GM18520 (cell line): Measurements from ENCODE around the gene ITGB7.
"Not testable (repeated sequence)": the region's sequence is repeated elsewhere in the genome, so short reads cannot be mapped to it uniquely, and the experiment has no call there.

Experiments used
- ATAC-seq: cut with Tn5 transposase; IDR thresholded peaks from one replicate; pipeline ENCODE4 v1.9.1; 2021; ENCODE audit not compliant: unreplicated experiment

ITGB7 gene

DNA sequence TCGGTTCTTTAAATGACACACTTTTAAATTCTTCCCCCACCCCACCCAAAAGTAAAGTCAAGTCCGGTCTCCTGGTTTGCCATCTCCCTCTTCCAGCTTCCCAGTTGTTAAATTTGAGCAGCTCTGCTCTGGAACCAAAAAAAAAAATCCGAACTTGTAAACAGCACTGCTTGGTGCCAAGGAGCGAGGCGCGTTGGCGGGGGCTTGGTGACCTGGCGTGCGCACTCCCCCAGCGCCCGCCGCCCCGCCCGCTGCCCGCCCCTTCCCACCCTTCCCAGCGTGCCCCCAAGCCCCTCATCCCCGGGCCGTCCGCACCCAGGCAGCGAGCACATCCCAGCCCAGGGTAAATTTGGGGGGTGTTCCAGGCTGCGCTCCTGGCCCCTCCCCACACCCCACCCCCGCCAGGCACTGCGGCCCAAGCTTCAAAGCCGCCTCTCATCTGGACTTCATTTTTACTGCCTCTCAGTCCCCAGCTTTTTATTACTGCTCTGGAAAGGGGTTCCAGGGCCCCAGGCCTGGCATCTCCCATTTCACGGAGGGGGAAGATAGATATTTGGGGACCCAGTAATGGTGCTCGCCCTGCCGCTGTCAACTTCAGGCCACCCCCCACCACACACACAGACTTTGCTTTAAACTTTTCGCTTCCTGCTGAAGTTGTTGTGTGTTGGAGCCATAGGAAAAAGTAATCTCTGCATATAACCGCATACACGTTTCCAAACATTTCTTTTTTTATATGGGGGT lies 11.7 kb upstream of the ITGB7 start:
- ATAC-seq = no peak

DNA sequence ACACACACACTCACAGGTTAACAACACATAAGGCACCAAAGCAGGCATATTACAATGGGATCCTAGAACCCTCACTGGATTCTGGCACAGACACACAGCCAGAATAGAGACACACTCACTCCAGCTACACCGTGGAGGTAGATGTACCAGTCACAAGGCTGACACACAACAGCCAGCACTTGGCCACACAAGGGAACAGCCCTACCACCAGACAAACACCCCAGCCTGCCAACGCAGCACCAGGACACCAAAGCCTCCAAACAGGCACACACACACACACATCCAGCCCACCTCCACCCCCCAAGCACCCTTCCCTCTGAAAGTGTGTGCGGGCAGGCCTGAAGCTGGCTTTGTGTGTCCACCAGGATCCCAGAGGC lies 10.9 kb upstream of the ITGB7 start:
- ATAC-seq = no peak

DNA sequence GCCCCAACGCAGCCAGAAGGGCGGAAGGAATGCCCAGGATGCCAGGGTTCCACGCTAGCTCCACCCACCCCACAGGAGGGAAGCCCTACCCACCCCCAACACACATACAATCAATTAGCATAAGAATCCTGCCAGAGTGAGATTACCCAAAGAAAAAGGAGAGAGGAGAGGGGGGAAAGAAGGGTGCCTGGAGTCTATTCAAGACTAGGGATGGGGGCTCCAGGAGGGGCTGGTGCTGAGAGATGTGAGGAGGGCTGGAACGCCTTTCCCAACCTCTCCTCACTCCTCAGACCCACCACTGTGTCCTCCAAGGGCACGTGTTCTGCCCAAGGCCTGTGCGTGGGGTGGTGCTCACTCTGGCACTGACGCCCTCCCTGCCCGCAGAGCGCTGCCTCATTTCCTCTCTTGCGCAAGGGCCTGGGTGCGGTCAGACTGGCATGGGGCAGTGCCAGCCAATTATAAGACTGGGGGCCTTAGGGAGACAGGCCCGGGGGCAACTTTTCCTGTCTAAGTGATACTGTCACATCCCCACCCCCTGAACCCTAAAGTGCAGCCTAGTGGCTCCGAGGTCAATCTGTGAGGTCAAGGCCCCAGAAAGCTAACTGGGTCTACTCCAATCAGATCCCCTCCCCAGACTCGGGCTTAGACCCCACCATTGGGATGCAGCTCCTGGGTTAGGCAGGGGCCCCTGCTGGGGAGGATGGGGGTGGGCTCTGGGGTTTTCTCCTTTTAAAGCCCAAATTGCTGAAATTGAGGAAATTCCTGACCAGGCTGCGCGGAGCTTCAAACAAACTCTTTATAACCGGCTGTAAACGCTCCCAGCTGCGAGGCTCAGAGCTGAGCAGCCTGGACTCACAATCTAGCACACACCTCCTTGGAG lies 10.2 kb upstream of the ITGB7 start:
- ATAC-seq = no peak

DNA sequence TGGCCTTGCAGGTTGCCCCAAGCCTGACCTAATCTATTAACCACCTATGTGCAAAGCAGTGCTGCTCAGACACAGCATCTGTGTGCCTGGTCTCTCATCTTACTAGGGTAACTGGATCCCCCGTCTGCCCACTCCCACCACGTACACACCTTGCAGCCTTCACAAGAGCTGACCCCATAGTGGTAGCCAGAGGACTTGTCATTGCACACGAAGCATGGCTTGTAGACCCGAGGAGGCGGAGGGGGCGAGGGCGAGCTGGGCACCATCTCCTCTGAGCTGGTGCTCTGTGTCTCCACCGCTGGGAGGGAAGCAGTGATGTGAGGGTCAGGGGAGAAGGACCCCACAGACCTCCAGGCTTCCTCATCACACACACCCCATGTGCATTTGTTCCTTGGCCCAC lies 8.4 kb upstream of the ITGB7 start:
- no peak for ATAC-seq

DNA sequence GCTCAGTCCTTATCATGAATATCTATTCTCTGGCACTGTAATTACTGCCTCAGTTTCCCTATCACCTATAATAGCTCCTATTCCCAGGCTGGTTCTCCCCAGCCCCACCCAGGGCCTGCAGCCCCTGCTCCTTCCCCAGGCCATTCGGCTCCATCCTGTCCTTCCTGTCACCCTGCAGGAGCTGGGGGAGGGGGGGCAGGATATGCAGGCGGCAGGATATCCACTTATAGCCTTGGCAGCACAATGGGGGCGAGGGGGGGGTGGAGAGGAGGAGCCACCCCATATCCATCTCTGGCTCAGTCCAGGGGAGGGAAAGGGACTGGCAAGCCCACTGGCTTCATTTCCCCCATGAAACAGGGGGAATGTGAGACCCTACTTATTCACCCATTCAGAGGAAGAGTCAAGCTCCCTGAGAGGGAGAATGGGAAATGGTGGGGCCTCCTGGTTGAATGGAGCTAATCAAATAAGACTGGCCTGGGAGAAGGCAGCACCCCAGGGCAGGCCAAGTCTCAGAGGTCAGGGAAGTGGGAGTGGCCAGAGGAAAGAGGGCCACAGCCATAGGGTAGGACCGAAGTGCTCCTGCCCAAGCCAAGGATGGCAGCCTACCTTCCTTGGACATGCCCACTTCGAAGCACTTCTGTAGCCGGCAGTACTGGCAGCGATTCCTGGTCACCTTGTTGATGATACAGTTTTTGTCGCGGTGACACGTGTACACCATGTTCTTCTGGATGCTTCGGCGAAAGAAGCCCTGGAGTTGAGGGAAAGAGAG lies 7.8 kb upstream of the ITGB7 start:
- no peak for ATAC-seq

DNA sequence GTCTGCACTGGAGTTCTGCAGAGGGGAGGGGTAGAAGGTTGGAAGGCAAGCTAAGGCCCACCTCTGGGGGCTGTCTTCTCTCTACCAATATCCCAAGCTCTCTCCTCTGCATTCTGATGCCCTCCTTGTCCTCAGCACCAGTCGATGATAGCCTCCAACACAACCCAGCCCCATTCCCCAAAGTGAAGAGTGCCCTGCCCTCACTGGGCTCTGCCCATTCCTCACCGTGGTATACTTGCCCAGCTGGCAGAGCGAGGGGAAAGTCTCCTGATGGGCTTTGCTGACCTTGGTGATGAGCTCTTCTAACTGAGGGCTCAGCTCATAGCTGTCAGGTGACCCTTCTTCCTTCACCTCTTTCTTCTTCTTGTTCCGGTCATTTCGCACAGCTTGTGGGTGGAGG lies 7.2 kb upstream of the ITGB7 start:
- no peak for ATAC-seq

DNA sequence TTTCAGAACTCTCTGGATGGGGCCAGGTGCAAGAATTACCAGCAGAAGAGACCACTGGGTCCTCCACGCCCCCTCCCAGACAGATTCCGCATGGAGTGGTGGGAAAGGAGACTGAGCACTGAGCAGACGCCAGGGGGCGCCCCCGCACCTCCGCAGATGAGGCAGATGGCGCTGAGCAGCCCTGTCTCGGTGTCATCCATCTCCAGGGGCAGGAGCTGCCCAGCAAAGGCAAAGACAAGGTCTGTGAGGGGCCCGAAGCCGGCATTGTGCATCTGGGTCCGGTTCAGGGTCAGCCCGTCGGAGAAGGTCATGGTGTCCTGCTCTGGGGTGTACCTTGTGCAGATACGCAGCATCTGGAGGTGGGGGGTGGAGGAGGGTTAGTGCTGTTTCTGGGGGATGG lies 6.3 kb upstream of the ITGB7 start:
- ATAC-seq = no peak

DNA sequence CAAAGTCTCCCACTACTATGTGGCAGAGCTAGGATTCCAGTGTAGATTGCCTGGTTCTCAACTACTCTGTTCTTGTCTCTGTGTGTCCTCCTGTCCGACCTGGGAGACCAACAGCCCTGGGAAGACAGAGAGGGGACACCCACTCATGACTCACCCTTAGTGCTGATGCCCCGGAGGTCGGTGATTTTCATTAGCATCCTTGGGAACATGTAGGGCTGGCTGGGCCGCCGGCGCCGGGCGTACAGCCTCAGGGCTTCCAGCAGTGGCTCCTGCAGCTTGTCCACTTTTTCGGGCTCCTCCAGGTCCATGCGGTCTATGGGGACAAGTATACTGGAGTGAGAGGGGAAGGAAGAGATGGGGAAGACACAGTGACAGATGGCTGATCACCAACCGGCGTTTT lies 5.9 kb upstream of the ITGB7 start:
- ATAC-seq = no peak

DNA sequence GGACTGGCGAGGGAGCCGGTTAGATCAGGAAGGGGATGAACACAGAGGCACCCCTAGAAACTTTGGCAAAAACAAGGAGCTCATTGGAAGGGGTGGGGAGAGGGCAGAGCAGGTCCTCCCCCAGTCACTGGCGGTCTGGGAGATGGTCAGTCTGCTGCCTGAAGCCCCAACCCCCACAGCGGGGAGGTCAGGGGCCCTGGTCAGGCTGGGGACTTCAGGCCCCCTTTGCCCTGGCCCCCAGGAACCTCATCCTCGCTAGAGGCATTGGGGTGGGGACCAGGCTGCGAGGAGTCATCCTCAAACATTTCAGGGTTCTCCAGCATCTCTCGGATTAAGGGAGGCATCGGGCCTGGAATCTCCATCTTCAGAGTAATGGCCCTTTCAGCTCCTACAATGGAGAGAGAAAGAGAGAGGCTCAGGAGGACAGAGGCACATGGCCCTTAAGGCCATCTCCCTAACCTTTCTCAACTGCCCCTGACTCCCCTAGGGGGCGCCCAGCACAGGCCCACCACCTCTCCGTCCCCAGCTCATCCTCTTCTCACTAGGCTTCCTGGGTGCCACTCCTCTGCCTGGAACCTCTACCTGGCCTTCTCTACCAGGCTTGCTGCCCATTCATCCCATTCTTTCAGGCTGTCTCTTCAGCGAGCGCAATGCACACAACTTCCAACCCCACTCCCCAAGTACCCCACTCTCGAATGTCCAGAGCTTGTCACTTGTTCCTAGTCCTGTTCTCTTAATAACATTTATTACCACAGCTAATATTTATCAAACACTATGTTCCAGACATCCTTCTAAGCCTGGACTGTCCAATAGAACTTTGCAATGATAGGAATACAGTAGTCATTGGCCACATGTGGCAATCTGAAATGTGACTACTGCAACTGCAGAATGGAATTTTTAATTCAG lies 4.7 kb upstream of the ITGB7 start:
- no peak for ATAC-seq

DNA sequence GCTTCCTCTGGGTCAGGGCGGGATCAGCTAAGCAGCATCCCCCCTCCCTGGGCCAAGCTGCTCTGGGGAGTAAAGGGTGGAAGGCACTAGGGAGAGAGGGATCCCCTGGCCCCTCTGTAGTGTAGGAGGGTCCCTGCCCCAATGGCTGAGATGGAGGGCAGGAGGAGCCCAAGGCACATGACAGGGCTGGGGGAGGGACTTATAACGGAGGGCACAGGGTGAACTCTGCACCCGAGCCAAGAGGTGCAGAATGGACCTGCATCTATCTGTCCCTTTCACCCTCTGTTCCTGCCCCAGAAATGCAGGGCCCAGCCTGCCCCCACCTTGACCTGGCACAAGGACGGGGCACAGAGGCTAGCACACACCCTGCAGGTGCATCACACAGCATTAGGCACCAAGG lies 3.8 kb upstream of the ITGB7 start:
- no peak for ATAC-seq

DNA sequence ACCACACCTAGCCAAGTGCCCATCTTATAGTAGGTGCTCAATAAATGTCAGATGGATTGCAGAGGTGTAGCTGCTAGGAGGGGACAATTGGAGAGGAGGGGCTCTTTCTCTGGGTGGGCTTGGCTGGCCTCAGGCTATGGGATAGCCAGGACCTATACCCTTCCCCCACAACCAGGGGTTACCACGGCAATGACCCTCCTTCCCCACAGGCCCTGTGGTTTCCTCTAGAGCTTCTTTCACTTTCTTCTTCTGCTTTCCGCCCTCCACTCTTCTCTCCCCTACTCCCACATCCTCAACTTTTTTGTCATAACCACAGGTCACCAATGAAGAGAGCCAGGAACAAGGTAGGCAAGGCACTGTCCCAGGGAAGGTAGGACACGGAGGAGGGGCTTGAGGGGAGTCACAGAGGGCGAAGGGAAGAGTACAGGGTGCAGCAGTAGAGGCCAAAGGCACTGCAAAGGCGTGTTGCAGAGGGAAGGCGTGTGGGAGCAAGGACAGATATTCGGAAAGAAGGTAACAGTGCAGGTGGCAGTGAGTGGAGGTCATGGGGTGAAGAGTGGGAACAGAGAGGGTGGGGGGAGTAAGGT lies 1.9 kb upstream of the ITGB7 start:
- ATAC-seq = no peak

DNA sequence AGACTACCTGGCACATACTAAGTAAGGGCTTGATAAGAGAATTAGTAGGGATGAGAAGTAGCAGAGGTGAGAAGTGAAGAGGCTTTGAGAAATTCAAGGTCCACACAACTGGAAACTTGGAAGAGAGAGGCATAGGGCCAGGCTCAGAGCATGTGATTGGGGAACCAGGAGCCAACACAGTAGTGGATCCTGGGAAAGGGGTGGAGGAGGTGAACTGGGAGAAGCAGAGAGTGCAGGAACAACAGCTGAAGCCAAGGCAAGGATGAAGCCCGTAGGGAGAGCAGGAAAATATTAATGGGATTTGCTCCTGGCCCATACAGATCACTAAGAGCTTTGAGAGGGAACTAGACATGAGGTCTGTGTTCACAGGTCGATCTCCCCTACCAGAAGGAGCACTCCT lies 1.4 kb upstream of the ITGB7 start:
- no peak for ATAC-seq

DNA sequence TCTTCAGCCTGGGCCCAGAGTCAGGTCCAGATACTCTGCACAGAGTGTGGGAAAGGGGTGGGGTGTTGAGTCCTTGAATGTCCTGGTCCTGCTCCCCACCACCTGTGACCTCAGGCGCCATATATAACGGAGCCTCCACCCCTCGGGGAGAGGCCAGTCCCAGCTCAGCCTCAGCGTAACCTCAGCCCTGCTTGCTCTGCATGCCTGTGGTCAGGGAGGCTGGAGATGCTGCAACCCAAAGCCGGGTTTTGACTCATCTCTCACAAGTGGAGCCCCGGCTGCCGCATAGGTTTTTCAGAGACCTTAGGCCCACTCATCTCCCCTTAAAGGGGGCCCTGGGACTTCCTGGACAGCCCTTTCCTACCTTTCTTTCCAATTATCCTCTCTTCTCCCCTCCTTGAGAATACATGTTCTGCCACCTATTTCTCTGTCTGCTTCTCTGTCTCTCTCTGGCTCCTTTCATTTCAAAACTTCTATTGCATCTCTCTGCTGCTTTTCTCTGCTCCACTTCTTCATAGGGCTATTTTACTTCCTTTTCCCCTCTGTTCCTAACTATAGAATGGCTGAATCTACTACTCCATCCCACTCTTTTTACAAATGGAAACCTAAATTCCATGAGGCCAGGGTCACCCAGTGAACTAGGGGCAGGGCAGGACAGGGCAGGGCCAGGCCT lies 1.2 kb downstream of the ITGB7 start:
- ATAC-seq = peak; percentile 62

DNA sequence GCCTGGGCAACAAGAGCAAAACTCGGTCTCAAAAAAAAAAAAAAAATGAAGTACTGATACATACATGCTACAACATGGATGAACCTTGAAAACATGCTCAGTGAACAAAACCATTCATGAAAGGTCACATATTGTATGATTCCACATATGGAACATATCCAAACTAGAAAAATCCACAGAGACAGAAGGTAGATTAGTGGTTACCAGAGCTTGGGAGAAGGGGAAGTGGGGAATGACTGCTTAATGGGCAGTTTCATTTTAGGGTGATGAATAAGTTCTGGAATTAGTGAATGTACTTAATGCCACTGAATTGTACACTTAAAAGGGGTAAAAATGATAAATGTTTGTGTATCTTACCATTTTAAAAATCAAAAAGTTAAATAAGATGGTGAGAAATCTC lies 2.7 kb downstream of the ITGB7 start:
- ATAC-seq = no peak

DNA sequence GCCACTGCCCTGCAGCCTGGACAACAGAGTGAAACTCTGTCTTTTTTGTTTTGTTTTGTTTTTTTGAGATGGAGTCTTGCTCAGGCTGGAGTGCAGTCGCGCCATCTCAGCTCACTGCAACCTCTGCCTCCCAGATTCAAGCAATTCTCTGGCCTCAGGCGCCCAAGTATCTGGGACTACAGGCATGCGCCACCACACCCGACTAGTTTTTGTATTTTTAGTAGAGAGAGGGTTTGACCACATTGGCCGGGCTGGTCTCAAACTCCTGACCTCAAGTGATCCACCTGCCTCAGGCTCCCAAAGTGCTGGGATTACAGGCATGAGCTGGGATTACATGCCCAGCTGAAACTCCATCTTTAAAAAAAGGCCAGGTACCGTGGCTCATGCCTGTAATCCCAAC lies 4.7 kb downstream of the ITGB7 start:
- not testable (repeated sequence) for ATAC-seq

DNA sequence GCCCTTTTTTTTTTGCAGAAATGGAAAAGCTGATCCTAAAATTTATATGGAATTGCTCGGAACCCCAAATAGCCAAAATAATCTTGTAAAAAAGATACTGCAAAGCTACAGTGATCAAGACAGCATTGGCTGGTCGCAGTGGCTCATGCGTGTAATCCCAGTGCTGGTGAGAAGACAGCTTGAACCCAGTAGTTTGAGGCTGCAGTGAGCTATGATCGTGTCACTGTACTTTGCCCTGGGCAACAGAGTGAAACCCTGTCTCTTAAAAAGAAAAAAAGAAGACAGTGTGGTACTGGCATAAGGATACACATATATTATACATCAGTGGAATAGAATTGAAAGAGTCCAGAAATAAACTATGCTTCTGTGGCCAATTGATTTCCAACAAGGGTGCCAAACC lies 5.4 kb downstream of the ITGB7 start:
- ATAC-seq = no peak

DNA sequence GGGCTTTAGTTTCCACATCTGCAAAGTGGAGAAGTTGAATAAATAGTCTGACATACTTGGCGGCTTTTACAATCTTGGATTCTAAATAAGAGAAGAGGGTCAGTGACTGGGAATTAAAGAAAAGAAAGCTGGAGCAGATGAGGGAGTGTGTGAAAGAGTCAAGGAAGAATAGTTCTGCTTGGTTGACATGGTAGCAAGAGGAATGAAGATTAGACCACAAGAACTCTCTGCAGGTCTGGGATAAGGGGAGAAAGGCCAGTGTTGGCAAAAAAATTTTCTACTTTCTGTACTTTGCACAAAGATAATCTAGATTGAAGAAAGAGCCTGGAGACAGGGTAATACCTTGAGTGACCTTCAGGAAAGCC lies 5.9 kb downstream of the ITGB7 start:
- no peak for ATAC-seq

DNA sequence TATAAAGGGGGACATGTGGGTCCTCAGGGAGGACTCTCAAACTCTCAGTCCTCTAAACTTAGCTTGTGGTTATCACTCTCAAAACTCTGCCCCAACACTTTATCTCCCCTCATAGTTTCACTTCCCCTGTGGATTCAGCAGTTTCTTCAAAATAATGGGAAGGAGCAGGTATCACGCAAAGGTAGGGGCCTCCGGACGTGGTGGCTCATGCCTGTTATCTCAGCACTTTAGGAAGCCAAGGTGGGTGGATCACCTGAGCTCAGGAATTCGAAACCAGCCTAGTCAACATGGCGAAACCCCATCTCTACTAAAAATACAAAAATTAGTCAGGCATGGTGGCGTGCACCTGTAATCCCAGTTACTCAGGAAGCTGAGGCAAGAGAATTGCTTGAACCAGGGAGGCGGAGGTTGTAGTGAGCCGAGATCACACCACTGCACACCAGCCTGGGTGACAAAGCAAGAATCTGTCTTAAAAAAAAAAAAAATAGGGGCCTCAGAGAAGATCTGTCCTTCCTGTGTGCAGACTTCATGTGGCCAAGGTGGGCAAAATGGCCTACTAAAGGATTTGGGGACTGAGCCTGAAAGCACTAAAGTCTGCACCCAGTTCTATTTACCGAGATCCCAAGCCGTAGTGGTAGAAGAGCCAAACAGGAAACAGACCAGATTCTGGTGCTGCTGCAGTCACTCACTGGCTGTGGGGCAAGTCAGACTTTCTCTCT lies 6.4 kb downstream of the ITGB7 start:
- ATAC-seq = no peak

DNA sequence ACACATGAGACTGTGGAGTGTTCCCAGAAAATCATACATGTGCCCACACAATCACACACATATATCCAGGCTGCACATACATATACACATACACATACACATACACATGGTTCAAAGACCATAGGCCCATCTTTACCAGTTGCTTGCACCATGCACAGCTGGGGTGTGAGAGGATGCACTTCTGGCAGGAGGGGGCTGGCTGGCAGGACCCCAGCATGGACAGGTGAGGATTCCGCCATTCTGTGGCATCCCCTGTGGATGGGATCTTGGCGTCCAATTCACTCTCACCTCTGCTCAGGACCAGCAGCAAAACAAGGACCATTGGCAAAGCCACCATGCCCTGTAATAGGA lies 7.0 kb downstream of the ITGB7 start:
- no peak for ATAC-seq
